CD4-positive, alpha-beta T cell treated with Interleukin-10 for 1 hour (primary cell): ENCODE data around the gene OR1L6.

Source experiments
- DNase-seq: peaks from one replicate; pipeline ENCODE4 v3.0.0-alpha.2; 2020

OR1L6 gene, protein sequence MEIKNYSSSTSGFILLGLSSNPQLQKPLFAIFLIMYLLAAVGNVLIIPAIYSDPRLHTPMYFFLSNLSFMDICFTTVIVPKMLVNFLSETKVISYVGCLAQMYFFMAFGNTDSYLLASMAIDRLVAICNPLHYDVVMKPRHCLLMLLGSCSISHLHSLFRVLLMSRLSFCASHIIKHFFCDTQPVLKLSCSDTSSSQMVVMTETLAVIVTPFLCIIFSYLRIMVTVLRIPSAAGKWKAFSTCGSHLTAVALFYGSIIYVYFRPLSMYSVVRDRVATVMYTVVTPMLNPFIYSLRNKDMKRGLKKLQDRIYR

DNA sequence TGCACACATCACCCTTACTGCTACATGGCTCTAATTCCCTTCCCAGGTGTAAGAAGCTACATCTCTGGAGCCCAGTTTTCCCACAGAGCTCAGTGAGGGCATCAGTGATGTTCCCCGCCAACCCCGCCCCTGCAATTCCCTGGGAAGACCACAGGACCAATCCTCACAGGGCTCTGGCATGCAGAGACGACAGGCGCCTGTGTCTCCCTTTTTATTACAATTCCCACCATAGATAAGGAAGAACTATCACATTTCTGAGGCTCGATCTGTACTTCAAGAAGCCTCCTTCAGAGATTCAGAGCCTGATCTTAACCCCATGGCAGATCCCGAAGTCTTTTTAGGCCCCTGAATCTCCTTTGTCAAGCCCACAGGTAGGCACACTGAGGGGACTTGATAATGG, at the start of gene OR1L6:
Gene OR1L6, plus strand, starts transcription at position 301 of the 400 bp plus-strand sequence. CDS start 7,545 bp downstream, outside the sequence.
- DNase-seq: no peak

DNA sequence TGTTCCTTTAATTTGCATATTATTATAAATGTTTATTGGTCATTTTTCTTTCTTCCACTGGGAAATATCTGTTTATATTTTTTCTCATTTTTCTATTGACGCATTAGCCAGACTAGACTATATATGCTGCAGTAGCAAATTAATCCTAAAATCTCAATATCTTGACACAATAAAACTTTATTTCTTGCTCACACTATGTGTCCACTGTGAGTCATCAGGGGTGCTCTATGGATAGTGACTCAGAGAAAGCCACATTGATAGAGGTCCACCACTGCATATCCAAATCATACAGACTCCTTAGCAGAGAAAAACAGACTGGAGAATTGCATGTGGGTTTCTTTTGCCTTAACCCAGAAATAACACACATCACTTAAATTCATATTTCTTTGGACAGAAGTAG, 46.4 kb upstream of the OR1L6 start:
- DNase-seq: no peak

DNA sequence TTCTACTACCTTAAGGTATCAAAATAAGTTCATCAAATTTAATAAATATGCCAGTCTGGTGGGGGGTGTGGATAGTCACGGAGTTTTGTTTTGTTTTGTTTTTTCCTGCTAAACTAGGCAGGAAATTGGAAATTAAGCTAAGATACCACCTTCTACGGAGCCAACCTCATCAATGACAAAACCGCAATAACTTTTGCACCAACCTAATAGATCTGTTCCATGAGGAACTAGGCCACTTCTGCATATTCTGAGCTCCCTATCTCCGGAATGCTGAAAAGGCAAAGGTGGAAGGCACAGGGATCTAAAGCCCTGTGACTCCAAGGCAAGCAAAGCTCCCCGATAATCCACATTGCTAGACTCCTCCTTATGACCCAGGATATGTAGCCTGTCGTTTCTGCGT, 24.1 kb upstream of the OR1L6 start:
- DNase-seq: no peak

DNA sequence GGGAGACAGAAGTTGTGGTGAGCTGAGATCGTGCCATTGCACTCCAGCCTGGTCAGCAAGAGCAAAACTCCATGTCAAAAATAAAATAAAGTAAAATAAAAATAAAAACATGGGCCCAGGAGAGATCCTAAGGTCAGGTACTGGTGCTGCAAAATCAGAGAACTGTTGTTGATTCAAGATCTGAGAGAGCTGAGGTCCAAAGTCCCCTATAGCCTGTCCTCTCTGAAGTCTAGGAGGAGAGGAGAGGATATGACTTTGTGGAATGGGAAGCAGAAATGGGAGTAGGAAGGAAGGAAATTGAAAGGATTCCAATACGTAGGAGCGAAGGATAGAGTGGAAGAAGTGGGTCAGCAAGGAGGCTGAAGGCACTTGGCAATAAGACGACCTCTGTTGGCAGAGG, 22.9 kb upstream of the OR1L6 start:
- DNase-seq: no peak

DNA sequence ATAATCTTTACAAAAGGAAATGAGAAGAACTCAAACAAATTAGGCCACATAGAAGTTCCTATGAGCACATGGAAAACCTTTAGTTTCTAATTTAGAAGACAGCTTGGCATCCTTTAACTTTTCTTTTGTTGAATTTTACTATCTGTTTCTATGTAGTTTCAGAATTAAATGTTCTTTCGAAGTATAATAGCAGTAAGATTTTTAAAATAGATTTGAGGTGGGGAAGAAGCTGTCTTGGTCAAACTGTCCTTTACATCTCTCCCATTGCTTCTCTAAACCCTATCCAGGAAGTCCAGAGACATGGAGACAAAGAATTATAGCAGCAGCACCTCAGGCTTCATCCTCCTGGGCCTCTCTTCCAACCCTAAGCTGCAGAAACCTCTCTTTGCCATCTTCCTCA, 18.4 kb upstream of the OR1L6 start, which contains the start of gene OR1L4:
Gene OR1L4, plus strand, starts transcription at position 301 of the 400 bp plus-strand sequence. Its CDS starts 0 bp downstream, at position 301.
- no peak for DNase-seq

DNA sequence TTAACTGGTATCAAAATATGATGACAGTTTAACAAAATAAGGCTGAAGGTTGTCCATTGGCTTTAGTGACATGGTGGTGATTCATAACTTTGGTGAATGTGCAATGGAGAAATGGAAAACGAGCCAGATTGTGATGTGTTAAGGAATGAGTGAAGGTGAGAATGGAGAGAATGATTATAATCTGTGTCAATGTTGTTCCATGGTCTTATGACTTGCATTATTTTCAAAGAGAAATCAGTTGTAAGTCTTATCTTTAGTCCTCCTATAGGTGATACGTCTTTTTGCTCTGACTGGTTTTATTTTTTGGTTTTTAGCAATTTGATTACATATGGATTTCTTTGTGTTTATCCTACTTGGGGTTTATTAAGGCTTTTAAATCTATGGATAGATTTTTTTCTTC, 12.7 kb downstream of the OR1L6 start:
- DNase-seq: no peak

DNA sequence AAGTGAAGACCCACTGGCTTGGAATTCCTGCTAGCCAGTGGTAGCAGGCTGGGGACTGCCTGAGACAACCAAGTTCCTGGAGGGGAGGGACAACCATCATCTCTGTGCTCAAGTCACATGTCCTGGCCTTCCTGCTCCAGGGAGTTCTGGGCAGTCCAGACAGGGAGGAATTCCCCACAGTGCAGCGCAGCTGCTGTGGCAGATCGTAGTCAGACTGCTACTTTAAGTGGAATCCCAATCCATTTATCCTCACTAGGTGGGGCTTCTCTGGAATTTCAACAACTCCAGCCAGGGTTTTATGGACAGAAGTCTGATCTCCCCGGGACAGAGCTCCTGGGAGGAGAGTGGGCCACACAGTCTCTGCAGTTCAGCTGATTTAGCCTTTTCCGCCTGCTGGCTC, 25.7 kb downstream of the OR1L6 start:
- no peak for DNase-seq

DNA sequence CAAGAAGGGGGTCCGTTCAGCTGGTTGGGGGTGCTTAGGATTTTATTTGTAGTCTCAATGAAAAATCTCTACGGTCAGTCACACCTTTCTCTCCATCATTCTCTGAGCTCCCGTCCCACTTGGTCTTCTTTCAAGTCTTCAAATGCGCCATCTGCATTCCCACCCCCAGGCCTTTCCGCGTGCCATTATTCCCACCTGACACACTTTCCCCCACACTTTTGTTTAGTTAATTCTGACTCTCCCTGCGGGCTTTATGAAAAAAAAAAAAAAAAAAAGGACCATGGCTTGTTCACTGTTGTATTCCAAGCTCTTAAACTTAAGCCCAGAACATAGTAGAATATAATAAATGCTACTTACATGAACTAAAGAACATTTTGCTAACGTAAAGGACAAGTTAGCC, 34.9 kb downstream of the OR1L6 start:
- no peak for DNase-seq

DNA sequence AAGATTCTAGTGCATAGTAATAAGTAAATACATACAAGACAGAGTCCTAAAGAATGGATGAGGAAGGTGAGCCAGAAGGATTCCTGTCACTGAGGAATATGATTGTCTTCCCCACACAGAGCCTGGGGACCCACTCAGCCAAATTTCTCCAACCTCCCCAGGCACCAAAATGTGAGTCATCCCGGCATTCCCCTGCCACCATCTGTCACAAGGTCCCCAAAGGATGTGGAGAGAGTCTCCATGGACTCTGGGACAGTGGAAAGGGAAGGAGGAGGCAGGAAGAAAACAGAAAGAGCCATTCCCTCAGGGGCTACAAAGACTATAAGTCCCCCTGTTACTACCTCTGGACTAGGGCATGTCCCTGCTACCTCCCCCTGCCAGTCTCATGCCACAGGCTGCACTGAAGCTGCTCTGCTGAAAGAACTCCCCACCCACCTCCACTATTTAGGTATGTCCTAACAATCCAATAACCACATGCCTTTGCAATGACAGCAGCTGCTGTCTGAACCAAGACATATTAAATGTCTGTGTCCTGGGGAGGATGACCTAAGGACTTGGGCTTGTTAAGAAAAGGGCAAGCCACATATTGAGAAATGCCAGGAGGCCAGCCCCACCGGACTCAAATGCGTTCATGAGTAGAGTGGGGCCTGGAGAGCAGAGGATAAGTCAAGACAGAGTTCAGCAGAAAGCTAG, 36.0 kb downstream of the OR1L6 start:
- DNase-seq: no peak

DNA sequence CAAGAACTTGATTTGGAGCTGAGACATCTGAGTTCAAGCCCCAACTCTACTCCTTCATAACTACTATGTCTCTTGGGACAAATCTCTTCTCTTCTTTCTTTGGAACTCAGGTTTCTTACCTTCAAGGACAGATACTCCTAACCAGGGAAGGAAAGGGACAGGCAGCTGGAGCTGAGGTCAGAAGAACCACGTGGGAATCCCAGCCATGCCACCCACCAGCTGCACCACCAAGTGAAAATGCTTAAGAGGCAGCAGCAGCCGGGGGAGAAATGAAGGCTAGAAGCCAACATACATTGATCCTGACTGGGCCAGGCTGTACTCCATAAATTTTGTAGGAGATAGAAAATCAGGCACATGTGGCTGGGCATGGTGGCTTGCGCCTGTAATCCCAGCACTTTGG, 37.1 kb downstream of the OR1L6 start:
- DNase-seq: no peak

DNA sequence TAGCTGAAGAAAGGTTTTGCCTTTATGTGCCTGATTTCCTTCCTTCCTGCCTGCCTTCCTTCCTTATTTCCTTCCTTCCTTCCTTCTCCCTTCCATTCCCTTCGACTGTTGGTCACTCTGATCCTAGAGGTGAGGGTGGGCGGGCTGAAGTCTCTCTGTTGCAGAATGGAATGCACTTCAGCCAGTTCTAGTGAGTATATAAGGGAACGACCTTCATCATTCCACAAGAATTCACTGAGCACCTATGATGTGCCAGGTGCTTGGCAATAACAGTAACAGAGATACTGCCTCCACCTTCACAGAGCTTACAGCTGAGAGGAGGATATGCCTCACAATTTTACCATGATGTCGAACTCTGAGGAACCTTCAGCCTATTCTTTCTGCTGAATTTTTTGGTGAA, 37.9 kb downstream of the OR1L6 start:
- no peak for DNase-seq

DNA sequence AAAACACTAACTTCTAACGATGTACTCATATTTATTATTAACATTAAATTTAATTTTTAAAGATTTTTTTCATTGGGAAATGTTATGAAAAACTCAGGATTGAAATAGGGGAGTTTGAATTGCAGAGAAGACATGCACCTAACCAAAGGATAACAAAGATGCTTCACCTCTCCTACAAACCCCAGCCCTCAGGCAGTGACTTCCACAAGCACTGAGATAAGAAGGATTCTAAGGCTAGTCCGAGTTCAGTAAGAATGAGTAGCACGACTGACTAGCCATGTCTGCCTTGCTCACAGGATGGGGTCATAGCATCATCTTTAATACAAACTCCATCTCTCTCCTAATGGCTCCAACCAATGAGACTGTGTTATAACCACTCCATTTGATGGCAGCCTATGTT, 39.6 kb downstream of the OR1L6 start:
- DNase-seq: no peak

DNA sequence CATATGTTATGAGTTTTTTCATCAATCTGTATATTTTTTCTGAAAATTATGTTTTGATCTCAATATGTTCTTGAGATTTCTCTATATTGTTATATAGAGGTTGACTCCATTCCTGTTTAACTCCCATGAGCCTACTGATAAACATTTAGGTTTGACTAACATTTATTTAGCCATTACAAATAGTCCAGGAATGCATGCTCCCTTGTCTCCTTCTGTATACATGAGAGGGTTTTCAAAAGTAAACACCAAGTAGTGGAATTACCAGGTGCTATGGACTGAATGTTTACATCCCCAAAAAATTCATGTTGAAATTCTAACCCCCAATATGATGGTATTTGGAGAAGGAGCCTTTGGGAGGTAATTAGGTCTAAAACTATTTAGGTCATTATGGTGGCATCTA, 43.2 kb downstream of the OR1L6 start:
- no peak for DNase-seq

DNA sequence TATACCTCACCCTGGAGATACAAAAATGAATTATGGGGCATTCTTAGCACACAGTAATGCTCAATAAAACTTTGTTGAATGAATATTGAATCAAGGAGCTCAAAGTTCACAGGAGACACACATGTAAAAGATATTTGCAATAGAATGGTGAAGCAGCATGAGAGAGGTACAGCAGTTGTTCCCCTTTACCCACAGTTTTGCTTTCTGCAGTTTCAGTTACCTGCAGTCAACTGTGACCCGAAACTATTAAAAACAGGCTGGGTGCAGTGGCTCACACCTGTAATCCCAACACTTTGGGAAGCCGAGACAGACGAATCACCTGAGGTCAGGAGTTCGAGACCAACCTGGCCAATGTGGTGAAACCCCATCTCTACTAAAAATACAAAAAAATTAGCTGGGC, 44.2 kb downstream of the OR1L6 start:
- no peak for DNase-seq

DNA sequence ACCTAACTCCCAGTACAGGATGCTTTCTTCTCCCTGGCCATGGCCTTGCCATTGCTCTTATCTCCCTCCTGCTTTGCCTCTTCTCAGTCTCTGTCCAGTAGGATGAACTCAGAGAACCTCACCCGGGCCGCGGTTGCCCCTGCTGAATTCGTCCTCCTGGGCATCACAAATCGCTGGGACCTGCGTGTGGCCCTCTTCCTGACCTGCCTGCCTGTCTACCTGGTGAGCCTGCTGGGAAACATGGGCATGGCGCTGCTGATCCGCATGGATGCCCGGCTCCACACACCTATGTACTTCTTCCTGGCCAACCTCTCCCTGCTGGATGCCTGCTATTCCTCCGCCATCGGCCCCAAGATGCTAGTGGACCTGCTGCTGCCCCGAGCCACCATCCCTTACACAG, 46.7 kb downstream of the OR1L6 start, which contains the start of gene OR5C1:
Gene OR5C1, plus strand, starts transcription at position 103 of the 400 bp plus-strand sequence. Its CDS starts 0 bp downstream, at position 103.
- no peak for DNase-seq

DNA sequence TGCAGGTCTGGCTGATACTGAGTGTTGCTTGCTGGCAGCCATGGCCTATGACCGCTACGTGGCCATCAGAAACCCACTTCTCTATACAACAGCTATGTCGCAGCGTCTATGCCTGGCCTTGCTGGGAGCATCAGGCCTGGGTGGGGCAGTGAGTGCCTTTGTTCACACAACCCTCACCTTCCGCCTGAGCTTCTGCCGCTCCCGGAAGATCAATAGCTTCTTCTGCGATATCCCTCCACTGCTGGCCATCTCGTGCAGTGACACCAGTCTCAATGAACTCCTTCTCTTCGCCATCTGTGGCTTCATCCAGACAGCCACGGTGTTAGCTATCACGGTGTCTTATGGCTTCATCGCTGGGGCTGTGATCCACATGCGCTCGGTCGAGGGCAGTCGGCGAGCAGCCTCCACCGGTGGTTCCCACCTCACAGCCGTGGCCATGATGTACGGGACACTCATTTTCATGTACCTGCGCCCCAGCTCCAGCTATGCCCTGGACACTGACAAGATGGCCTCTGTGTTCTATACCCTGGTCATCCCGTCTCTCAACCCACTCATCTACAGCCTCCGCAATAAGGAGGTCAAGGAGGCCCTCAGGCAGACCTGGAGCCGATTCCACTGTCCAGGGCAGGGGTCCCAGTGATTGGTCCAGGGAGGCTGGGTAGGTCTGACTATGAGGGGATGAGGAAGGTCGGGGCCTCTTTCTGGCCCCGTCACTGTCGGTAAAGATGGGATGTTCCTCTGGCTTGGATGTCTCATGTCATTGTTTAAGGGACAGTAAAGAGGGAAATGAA, 47.3 kb downstream of the OR1L6 start:
- DNase-seq: no peak

DNA sequence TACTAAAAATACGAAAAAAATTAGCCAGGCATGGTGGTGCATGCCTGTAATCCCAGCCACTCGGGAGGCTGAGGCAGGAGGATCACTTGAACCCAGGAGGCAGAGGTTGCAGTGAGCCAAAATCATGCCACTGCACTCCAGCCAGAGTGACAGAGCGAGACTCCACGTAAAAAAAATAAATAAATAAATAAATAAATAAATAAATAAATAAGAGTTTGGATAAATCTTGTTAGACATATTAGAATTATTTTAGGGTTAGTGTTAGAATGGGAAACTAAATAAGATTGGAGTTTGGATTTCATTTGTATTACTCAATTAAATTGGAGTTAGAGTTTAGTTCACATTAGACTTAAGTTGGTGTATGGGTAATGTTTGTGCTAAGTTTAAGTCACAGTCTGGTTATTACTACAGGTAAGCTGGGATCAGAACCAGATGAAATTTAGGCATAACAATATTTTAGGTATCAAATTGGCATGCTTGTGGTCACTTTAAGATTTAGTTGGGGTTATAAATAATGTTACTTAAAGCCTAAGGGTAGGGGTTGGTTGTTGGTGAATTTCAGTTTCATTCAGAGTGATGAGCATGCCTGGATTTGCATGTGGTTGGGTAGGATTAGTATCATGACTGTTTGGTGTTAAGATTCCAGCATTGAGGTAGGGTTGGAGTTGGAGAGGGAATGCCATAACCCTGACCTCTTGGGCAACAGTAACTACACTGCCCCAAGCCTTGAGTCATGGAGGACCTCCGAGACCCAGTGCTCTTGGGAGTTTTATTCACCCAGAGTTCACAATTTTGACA, 50.0 kb downstream of the OR1L6 start:
- no peak for DNase-seq

DNA sequence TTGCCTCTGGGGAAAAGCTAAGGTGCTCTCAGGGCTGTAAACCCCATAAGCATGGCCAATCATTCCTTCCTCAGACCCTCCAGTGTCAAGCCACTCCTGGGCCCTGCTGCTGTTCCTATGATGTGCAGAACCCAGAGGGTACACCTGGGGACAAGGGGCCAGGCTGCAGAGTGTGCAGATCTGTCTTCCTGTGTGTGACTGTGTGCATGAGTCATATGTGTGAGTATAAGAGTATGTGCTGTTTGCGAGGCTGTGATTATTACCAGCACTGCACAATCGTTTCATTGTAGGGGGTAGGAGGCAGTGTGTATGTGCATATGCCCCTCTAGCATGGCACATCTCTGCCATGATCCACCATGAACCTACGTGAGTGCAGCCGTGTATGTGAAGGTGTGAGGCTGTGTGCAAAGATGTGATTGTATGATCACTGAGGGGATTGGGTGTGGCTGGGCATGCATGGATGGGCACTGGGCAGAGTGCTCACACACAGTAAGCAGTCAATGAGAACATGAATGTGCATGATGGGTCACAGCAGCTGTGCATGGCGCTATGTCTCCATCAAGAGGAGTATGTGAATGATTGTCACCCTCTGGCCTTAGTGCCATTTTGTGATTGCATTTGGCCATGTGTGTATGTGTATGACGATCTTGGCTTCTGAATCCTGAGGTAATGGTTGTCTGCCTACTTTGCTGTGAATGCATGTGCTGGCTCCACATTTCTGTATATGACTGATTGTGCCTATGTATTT, 55.4 kb downstream of the OR1L6 start:
- no peak for DNase-seq
